NB4 (cell line): Measurements from ENCODE around the gene RAD51AP2.
"Not testable (repeated sequence)": the region's sequence is repeated elsewhere in the genome, so short reads cannot be mapped to it uniquely, and the experiment has no call there.

Experiments
- DNase-seq: peaks from one replicate; pipeline ENCODE4 v3.0.0; 2010; ENCODE audit warnings: low read depth
- H3K4me3 ChIP-seq: one replicate; pipeline ENCODE4 v1.5.1; 2011; ENCODE audit warnings: mild to moderate bottlenecking, low read depth, low read length, moderate library complexity
- MYC ChIP-seq: IDR thresholded peaks from 2 replicates; pipeline ENCODE4 v1.6.1; 2011; ENCODE audit warnings: low read depth, low read length
- POLR2A ChIP-seq: IDR thresholded peaks from 2 replicates; pipeline ENCODE4 v1.6.1; 2011; ENCODE audit warnings: mild to moderate bottlenecking; ENCODE audit not compliant: insufficient read length; ENCODE audit errors: extremely low read depth
- TF ChIP-seq, protein P1 (sequence below): IDR thresholded peaks from 2 replicates; pipeline ENCODE4 v1.6.1; 2011; ENCODE audit warnings: low read depth, low read length
- TF ChIP-seq, protein P2 (sequence below): IDR thresholded peaks from one replicate; pipeline ENCODE4 v1.5.1; 2012; ENCODE audit warnings: low read depth, low read length

Gene RAD51AP2

DNA sequence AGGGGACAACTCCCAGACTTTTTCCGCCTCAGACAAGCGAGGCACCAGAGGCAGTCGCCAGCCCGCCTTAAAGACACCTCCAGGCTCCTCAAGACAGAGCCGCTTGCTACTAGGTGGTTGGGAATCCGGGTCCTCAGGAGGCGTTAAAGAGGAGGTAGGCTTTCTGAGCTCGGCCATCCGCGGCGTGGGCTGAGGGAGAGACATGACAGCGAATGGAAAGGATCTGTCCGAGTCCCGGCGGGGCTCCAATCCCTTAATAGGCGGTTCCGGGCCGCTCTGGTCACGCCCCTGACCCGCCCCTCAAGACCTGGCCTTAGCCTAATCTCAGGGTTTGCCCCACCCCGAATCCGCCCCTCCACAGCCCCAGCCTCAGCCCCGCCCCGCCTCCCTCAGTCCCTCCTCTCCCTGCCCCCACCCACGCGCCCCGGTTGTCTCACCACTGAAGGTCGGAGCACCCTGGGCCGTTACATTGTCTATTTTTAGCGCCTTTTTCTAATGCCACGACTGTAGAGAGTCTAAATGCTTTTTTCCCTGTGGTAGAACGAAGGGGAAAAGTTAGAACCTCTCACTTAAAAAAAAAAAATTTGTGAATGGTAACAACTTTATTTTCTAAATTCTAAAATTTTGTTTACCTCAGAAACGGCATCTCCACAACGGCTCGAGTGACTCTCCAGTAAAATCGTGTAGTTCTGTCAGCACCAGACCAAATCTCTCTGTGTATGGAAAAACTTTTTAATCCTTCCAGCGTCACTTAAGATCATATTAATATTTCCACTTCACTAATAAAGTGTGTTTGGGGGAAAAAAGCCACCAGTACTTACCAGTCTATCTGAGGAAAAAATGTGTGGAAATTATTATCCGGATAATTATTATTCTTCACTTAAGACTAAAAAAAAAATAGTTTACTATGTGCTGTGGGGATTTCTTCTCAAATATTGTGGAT is at the start of gene RAD51AP2:
Gene RAD51AP2, minus strand, starts transcription at position 229 of the 943 bp plus-strand sequence. Its CDS starts 25 bp downstream, at position 204.
- TF ChIP-seq, protein P1, sequence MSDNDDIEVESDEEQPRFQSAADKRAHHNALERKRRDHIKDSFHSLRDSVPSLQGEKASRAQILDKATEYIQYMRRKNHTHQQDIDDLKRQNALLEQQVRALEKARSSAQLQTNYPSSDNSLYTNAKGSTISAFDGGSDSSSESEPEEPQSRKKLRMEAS: no peak
- no peak for TF ChIP-seq POLR2A
- TF ChIP-seq MYC: no peak
- TF ChIP-seq, protein P2, sequence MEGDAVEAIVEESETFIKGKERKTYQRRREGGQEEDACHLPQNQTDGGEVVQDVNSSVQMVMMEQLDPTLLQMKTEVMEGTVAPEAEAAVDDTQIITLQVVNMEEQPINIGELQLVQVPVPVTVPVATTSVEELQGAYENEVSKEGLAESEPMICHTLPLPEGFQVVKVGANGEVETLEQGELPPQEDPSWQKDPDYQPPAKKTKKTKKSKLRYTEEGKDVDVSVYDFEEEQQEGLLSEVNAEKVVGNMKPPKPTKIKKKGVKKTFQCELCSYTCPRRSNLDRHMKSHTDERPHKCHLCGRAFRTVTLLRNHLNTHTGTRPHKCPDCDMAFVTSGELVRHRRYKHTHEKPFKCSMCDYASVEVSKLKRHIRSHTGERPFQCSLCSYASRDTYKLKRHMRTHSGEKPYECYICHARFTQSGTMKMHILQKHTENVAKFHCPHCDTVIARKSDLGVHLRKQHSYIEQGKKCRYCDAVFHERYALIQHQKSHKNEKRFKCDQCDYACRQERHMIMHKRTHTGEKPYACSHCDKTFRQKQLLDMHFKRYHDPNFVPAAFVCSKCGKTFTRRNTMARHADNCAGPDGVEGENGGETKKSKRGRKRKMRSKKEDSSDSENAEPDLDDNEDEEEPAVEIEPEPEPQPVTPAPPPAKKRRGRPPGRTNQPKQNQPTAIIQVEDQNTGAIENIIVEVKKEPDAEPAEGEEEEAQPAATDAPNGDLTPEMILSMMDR: no peak
- DNase-seq: no peak
- H3K4me3 ChIP-seq: no peak within 1 kb of the TSS

DNA sequence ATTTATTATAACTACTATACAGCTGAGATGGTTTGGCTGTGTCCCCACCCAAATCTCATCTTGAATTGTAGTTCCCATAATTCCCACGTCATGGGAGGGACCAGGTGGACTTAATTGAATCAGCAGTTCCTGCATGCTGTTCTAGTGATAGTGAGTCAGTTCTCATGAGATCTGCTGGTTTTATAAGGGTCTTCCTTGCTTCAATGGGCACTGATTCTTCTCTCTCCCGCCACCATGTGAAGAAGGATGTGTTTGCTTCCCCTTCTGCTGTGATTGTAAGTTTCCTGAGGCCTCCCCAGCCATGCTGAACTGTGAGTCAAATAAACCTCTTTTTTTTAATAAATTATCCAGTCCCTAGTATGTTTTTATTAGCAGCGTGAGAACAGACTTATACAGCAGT is 47.5 kb upstream of the RAD51AP2 start:
- not testable (repeated sequence) for DNase-seq, H3K4me3 ChIP-seq

DNA sequence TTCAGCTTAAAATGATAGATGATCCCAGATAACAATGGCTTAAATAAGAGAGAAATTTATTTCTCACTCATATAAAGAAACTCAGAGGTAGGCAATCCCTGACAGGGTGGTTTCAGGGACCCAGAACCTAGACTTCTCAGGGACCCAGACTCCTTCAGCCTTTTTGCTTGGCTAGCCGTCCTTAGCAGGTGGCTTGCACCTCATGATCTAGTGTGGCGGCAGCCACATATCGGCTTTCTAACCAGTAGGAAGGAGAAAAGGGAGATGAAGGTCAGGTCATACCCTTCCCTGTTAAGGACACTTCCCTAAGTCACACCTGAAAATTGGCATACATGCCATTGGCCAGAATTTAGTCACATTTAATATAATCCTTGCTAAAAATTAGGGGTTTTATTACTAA is 40.6 kb upstream of the RAD51AP2 start:
- no peak overlapping the region for H3K4me3 ChIP-seq
- DNase-seq: no peak
- TF ChIP-seq, protein P2: no peak
- TF ChIP-seq, protein P1: no peak
- TF ChIP-seq MYC (no peak), POLR2A (no peak)

DNA sequence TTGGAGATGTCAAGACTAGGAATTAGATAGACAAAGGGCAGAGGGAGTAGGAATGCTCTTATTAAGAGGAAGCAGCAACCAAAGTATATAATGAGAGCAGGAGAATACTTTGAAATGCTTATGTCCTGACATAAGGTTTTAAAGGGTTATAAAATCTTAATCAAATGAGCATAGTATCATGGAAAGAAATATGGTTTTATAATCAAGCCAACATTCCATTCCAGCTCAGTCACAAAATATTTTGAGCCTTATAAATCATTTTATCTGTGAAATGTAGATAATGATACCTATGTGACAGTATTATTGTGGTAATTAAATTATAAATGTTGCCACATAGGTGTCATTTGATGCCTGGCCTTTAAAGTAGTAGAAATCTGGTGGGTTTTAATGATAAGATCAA is 39.8 kb upstream of the RAD51AP2 start:
- H3K4me3 ChIP-seq: no peak overlapping the region
- TF ChIP-seq, protein P1: no peak
- no peak for TF ChIP-seq MYC
- TF ChIP-seq, protein P2: no peak
- TF ChIP-seq POLR2A: no peak

DNA sequence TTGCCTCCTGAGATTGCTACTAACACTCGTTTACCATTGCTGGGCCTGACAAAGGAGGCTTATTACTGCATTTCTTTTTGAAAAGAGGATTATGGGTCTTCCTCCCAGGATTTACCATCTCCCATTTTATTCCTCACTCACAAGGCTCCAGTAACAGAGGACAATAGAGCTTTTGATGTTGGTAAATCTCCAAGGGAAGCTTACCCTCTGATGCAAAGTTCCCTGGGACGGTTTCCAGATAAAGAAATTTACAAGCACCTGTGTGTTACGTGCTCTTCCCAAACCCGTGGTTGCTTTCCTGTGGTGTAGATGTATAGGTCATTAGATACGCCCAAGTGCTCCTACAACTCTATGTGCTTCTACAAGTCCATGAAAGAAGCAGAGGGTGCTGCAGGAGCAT is 39.4 kb upstream of the RAD51AP2 start:
- TF ChIP-seq, protein P2: no peak
- TF ChIP-seq MYC: no peak
- no peak for TF ChIP-seq POLR2A
- TF ChIP-seq, protein P1: no peak
- H3K4me3 ChIP-seq: no peak overlapping the region
- DNase-seq: no peak

More for the DNA sequence above, 39.8 kb upstream of the RAD51AP2 start:
- DNase-seq: no peak

DNA sequence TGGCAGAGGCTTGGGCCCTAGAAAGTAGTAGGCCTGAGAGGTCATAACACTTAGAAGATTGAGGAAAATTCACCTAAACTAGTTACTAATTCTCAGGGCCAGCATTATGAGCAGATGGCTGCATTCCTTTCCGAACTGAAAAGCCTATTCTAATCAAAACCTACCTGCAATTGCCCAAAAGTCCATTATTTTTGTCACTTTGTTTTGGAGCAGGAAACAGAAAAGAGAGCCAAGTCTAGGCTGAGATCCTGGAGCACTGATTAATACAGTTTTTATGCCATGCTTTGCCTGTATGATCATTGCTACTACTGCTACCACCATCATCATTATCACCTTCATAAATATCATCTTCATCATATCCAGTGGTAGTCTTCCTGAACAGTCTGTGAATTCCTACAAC is 36.9 kb upstream of the RAD51AP2 start:
- H3K4me3 ChIP-seq: no peak overlapping the region
- DNase-seq: no peak
- TF ChIP-seq, protein P2: no peak
- TF ChIP-seq, protein P1: no peak
- TF ChIP-seq MYC: no peak
- TF ChIP-seq POLR2A: no peak
